H1 (cell line): Measurements from ENCODE around the gene AP4M1. TPM values are rescaled to one million over a fixed set of nuclear protein-coding genes. Genes with fewer than 3 reads are reported as not detected.

Experiments used
- CTCF ChIA-PET: fragments of 300-600 bp; sonication (Branson Sonifier 250); formaldehyde crosslinking; loops from one replicate; lab custom pipeline; 2021; ENCODE audit not compliant: partially characterized antibody; lab: Charles Lee
- POLR2A ChIA-PET: fragments of 300-600 bp; sonication (Branson Sonifier 250); formaldehyde crosslinking; loops from one replicate; lab custom pipeline; 2021; ENCODE audit warnings: inconsistent platforms; ENCODE audit not compliant: partially characterized antibody; lab: Charles Lee
- DNase-seq, 2 experiments: peaks; one replicate each; pipeline versions ENCODE4 v3.0.0 to v3.0.0-alpha.2; 2010 to 2022; ENCODE audit warnings: low spot score in 2 of 2, low read depth in 1 of 2, mixed read lengths in 1 of 2
- FAIRE-seq: peaks from 2 replicates; lab custom pipeline; 2011; peaks lifted over from hg19 to GRCh38; lab: Jason Lieb, UNC
- H2AFZ ChIP-seq: 2 replicates; pipeline ENCODE4 v1.8.1; 2012; ENCODE audit warnings: low read length, inconsistent platforms
- H2AK5ac ChIP-seq: 2 replicates; pipeline ENCODE4 v1.6.1; 2013; ENCODE audit warnings: low read depth, low read length
- H2BK120ac ChIP-seq: replicated peaks from 2 replicates; pipeline ENCODE3; 2013; ENCODE audit warnings: low read depth, low read length, inconsistent platforms
- H2BK12ac ChIP-seq: 2 replicates; pipeline ENCODE4 v1.6.1; 2013; ENCODE audit warnings: low read depth, low read length
- H2BK15ac ChIP-seq: 2 replicates; pipeline ENCODE4 v1.6.1; 2013; ENCODE audit warnings: low read length
- H2BK20ac ChIP-seq: 2 replicates; pipeline ENCODE4 v1.6.1; 2013; ENCODE audit warnings: low read length
- H2BK5ac ChIP-seq: 2 replicates; pipeline ENCODE4 v1.6.1; 2013; ENCODE audit warnings: low read depth, low read length
- H3K14ac ChIP-seq: 2 replicates; pipeline ENCODE4 v1.6.1; 2013; ENCODE audit warnings: inconsistent platforms; ENCODE audit not compliant: insufficient read length
- H3K18ac ChIP-seq: 2 replicates; pipeline ENCODE4 v1.6.1; 2013; ENCODE audit warnings: low read length; ENCODE audit errors: extremely low read depth
- H3K23ac ChIP-seq: 2 replicates; pipeline ENCODE4 v1.6.1; 2013; ENCODE audit warnings: inconsistent platforms; ENCODE audit not compliant: insufficient read length
- H3K23me2 ChIP-seq: 2 replicates; pipeline ENCODE4 v1.6.1; 2013; ENCODE audit warnings: low read depth, low read length
- H3K27ac ChIP-seq: 2 replicates; pipeline ENCODE4 v1.6.1; 2011; ENCODE audit warnings: low read depth, low read length, inconsistent platforms
- H3K27me3 ChIP-seq, 4 experiments: replicated peaks in 1 of 4; 1 replicate in 1 of 4; 2 replicates in 3 of 4; pipeline versions ENCODE4 v1.6.1 to v1.8.1; 2011 to 2013; ENCODE audit warnings: low read length in 3 of 4, mild to moderate bottlenecking in 3 of 4, inconsistent platforms in 2 of 4, mixed read lengths in 2 of 4, moderate library complexity in 1 of 4; ENCODE audit not compliant: control insufficient read depth in 3 of 4, insufficient read depth in 3 of 4; ENCODE audit errors: extremely low read depth in 1 of 4
- H3K36me3 ChIP-seq, 4 experiments: 2 replicates each; pipeline versions ENCODE4 v1.6.1 to v1.8.1; 2011 to 2013; ENCODE audit warnings: mild to moderate bottlenecking in 4 of 4, low read length in 3 of 4, moderate library complexity in 2 of 4, control low read depth in 1 of 4, inconsistent platforms in 1 of 4; ENCODE audit not compliant: insufficient read depth in 4 of 4, control insufficient read depth in 2 of 4
- H3K4ac ChIP-seq: replicated peaks from 2 replicates; pipeline ENCODE3; 2013; ENCODE audit warnings: low read length, low read depth, mixed read lengths, inconsistent platforms; ENCODE audit not compliant: insufficient read length
- H3K4me1 ChIP-seq, 4 experiments: replicated peaks in 1 of 4; 1 replicate in 1 of 4; 2 replicates in 3 of 4; pipeline versions ENCODE4 v1.6.1 to v1.8.1; 2011 to 2013; ENCODE audit warnings: low read length in 3 of 4, inconsistent platforms in 2 of 4, mixed read lengths in 1 of 4; ENCODE audit not compliant: insufficient read depth in 4 of 4, control insufficient read depth in 3 of 4
- H3K4me2 ChIP-seq, 2 experiments: 2 replicates each; pipeline versions ENCODE4 v1.6.1 to v1.8.1; 2011 to 2013; ENCODE audit warnings: low read depth in 2 of 2, low read length in 2 of 2, control low read depth in 1 of 2, inconsistent platforms in 1 of 2, mild to moderate bottlenecking in 1 of 2; ENCODE audit not compliant: insufficient read depth in 1 of 2
- H3K4me3 ChIP-seq, 4 experiments: fragments of 200-600, 300-600 bp in 1 of 4; sonication (generic), shearing (Covaris generic), sonication (Bioruptor Twin) in 1 of 4; 2 replicates each; pipeline versions ENCODE4 v1.5.1 to v1.8.1; 2011 to 2016; ENCODE audit warnings: low read length in 4 of 4, low read depth in 3 of 4, control low read depth in 2 of 4, inconsistent platforms in 2 of 4, mild to moderate bottlenecking in 2 of 4, mixed read lengths in 1 of 4, moderate library complexity in 1 of 4; ENCODE audit not compliant: insufficient read depth in 2 of 4; ENCODE audit errors: extremely low read depth in 1 of 4
- H3K56ac ChIP-seq: replicated peaks from 2 replicates; pipeline ENCODE3; 2013; ENCODE audit warnings: low read depth, mild to moderate bottlenecking, mixed read lengths, low read length, inconsistent platforms; ENCODE audit not compliant: insufficient read length
- H3K79me1 ChIP-seq: 2 replicates; pipeline ENCODE4 v1.6.1; 2013; ENCODE audit warnings: low read depth, low read length, control low read depth
- H3K79me2 ChIP-seq, 2 experiments: 2 replicates each; pipeline versions ENCODE4 v1.6.1 to v1.8.1; 2012 to 2013; ENCODE audit warnings: low read length in 2 of 2, mild to moderate bottlenecking in 2 of 2, inconsistent platforms in 1 of 2; ENCODE audit not compliant: insufficient read depth in 2 of 2, control insufficient read depth in 1 of 2
- H3K9ac ChIP-seq, 4 experiments: replicated peaks in 1 of 4; 1 replicate in 1 of 4; 2 replicates in 3 of 4; pipeline versions ENCODE4 v1.6.1 to v1.8.1; 2011 to 2013; ENCODE audit warnings: low read depth in 3 of 4, low read length in 3 of 4, control low read depth in 2 of 4, mild to moderate bottlenecking in 2 of 4, moderate library complexity in 2 of 4, inconsistent platforms in 1 of 4; ENCODE audit errors: extremely low read depth in 1 of 4
- H3K9me3 ChIP-seq, 2 experiments: 2 replicates each; pipeline versions ENCODE4 v1.6.1 to v1.8.1; 2012 to 2013; ENCODE audit warnings: mild to moderate bottlenecking in 2 of 2, moderate library complexity in 2 of 2, control low read depth in 1 of 2, inconsistent platforms in 1 of 2, low read depth in 1 of 2, low read length in 1 of 2, mixed read lengths in 1 of 2; ENCODE audit not compliant: insufficient read depth in 2 of 2
- H4K20me1 ChIP-seq, 2 experiments: replicated peaks in 1 of 2; 2 replicates each; pipeline versions ENCODE3 to v1.8.1; 2011 to 2013; ENCODE audit warnings: inconsistent platforms in 2 of 2, low read length in 2 of 2, mild to moderate bottlenecking in 1 of 2; ENCODE audit not compliant: insufficient read depth in 2 of 2, control insufficient read depth in 1 of 2
- H4K5ac ChIP-seq: 2 replicates; pipeline ENCODE4 v1.6.1; 2013; ENCODE audit warnings: low read length, low read depth, mixed read lengths, inconsistent platforms; ENCODE audit not compliant: insufficient read length
- H4K8ac ChIP-seq: 2 replicates; pipeline ENCODE4 v1.8.0; 2013; ENCODE audit warnings: mild to moderate bottlenecking, moderate library complexity, low read length, inconsistent platforms; ENCODE audit not compliant: insufficient read depth; ENCODE audit errors: extremely low read depth
- H4K91ac ChIP-seq: replicated peaks from 2 replicates; pipeline ENCODE3; 2013; ENCODE audit warnings: low read length, mixed read lengths, inconsistent platforms; ENCODE audit not compliant: insufficient read length
- BRCA1 ChIP-seq: IDR thresholded peaks from 2 replicates; pipeline ENCODE4 v1.6.1; 2012; ENCODE audit warnings: low read depth, low read length, improper control_type of control experiment
- CHD1 ChIP-seq: IDR thresholded peaks from 2 replicates; pipeline ENCODE4 v1.6.1; 2012; ENCODE audit warnings: low read depth, low read length, improper control_type of control experiment
- EZH2 ChIP-seq: fragments of 200-600 bp; sonication (generic); IDR thresholded peaks from 2 replicates; pipeline ENCODE4 v1.7.1; 2012; ENCODE audit warnings: low read depth, mild to moderate bottlenecking, moderate library complexity, low read length, inconsistent platforms; ENCODE audit not compliant: severe bottlenecking
- FOSL1 ChIP-seq: IDR thresholded peaks from 2 replicates; pipeline ENCODE4 v1.6.1; 2011; ENCODE audit warnings: mild to moderate bottlenecking, low read depth, low read length, moderate library complexity; ENCODE audit not compliant: insufficient read depth
- SAP30 ChIP-seq: fragments of 300-600 bp; sonication (generic); IDR thresholded peaks from 2 replicates; pipeline ENCODE4 v1.7.1; 2012; ENCODE audit warnings: low read length, moderate library complexity, mild to moderate bottlenecking, inconsistent platforms; ENCODE audit not compliant: insufficient read depth, insufficient replicate concordance
- SIRT6 ChIP-seq: IDR thresholded peaks from one replicate; pipeline ENCODE4 v1.7.1; 2012; ENCODE audit warnings: low read length, inconsistent platforms
- SP4 ChIP-seq: IDR thresholded peaks from 2 replicates; pipeline ENCODE4 v1.6.1; 2012; ENCODE audit warnings: low read length, inconsistent platforms
- SRF ChIP-seq: IDR thresholded peaks from 2 replicates; pipeline ENCODE4 v1.6.1; 2011; ENCODE audit warnings: mild to moderate bottlenecking, low read depth, low read length, moderate library complexity
- TAF1 ChIP-seq: IDR thresholded peaks from 2 replicates; pipeline ENCODE4 v1.6.1; 2011; ENCODE audit warnings: mild to moderate bottlenecking, low read depth, low read length
- TBP ChIP-seq: IDR thresholded peaks from 2 replicates; pipeline ENCODE4 v1.6.1; 2011; ENCODE audit warnings: low read depth, low read length, improper control_type of control experiment
- TCF12 ChIP-seq: IDR thresholded peaks from 2 replicates; pipeline ENCODE4 v1.6.1; 2011; ENCODE audit warnings: low read depth, mild to moderate bottlenecking, low read length
- TEAD4 ChIP-seq: IDR thresholded peaks from 2 replicates; pipeline ENCODE4 v1.6.1; 2012; ENCODE audit warnings: low read depth, low read length, inconsistent platforms, mixed read lengths
- ZNF274 ChIP-seq: IDR thresholded peaks from 2 replicates; pipeline ENCODE4 v1.7.0; 2012; ENCODE audit warnings: low read length, borderline replicate concordance; ENCODE audit errors: extremely low read depth
- WGBS, 2 experiments: shearing (Covaris generic) in 1 of 2; methylation state at CpG; one replicate each; pipeline versions ENCODE4 v1.1.6 to v1.1.7; 2013 to 2015; ENCODE audit warnings: low lambda C conversion rate in 2 of 2, mixed read lengths in 2 of 2, inconsistent platforms in 1 of 2, low coverage in 1 of 2, missing lambda C conversion rate in 1 of 2; ENCODE audit not compliant: insufficient replicate concordance in 2 of 2, insufficient coverage in 1 of 2, insufficient read length in 1 of 2; ENCODE audit errors: extremely low coverage in 1 of 2, missing lambda C conversion rate in 1 of 2; 5-methylcytosine and 5-hydroxymethylcytosine counted together
- polyA plus RNA-seq, 7 experiments: library from polyadenylated mRNA; depleted of rRNA in 3 of 7; stranded (reverse) in 5 of 7; unstranded in 2 of 7; fragments of >200 nt in 5 of 7; fragments of 200-250 nt in 2 of 7; gene quantifications; 1 replicate in 5 of 7; 2 replicates in 1 of 7; 4 replicates in 1 of 7; pipeline versions ENCODE4 v1.2.1 to v1.2.3, GENCODE V29; 2011 to 2013; ENCODE audit warnings: missing spikeins in 2 of 7, mixed read lengths in 2 of 7
- total RNA-seq: library from RNA; stranded (reverse); fragmentation: NEBNext Ultra II Directional; extraction: Animal tissue kit (Norgen Biotek cat#: 25700); gene quantifications from 2 replicates; pipeline ENCODE4 v1.2.1, GENCODE V29; 2021
- TF ChIP-seq, protein P1 (sequence below): IDR thresholded peaks from 2 replicates; pipeline ENCODE4 v1.6.1; 2011; ENCODE audit warnings: low read length, improper control_type of control experiment

The AP4M1 gene
- total and polyA plus RNA-seq, 2 of the 8 experiments (the other 6 are each of a cell fraction or from before 2014, with no cell fraction given), result 15.2 to 16.6 TPM

DNA sequence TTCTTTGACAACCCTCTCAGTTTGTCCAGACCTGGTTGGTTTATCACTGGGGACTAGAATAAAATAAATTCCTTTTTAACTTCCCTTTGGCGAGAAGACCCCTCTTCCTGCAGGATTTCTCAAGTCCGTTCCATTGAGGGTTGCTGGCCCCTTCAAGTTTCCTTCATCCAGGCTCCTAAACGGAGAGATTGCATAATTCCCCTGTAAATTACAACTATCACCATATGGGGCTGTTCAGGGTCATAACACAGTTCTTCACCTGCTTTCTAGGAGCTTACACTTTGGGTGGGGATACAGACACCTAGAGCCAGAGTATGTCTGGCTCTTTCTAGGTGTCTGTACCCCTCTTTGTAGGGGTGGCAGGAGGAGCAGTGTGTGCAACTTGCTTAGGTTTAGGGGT lies 15.9 kb upstream of the AP4M1 start:
- no peak overlapping the region for H2BK12ac ChIP-seq
- H3K4me3 ChIP-seq, result no peak overlapping the region
- peaks cover 0 to 3% (median 1%) of the 10 kb centered on the region in 4 experiments; a peak in 4 of 8 replicates for H3K36me3 ChIP-seq
- H3K4me1 ChIP-seq, result peaks cover 0 to 9% (median 2%) of the 10 kb centered on the region in 4 experiments; a peak in 2 of 7 replicates
- peaks cover 10% of the 10 kb centered on the region; the same call in 1 of the 2 replicates for H3K23me2 ChIP-seq
- no peak overlapping the region for H2BK5ac ChIP-seq
- no peaks in the 10 kb centered on the region for H4K20me1 ChIP-seq
- no peak overlapping the region for H3K56ac ChIP-seq
- ChIA-PET POLR2A (interaction anchor here (0.6 to 19.5 kb wide), 4 partner anchors 8 to 26 kb away, joined by 3 to 722 read pairs (median 83); partner anchors contain the start of genes AP4M1 and MCM7), CTCF (interaction anchor here (1.0 to 2.1 kb wide), 2 partner anchors 16 to 35 kb away, joined by 3 to 5 read pairs; partner anchors contain the start of genes AP4M1 and MCM7)
- WGBS, 2 experiments, result 92% methylated on average over 3 of the region's 3 CpGs; no CpG with 5 or more reads in 1 of the 2 experiments
- no peak overlapping the region for H4K5ac ChIP-seq
- no peak for DNase-seq
- no peaks in the 10 kb centered on the region; the same call in 1 of the 2 replicates for H3K79me1 ChIP-seq
- H3K27ac ChIP-seq, result no peak overlapping the region
- H3K14ac ChIP-seq, result no peak overlapping the region
- H3K18ac ChIP-seq, result no peak overlapping the region
- H2BK20ac ChIP-seq, result no peak overlapping the region
- peaks cover 9 to 17% of the 10 kb centered on the region in 2 experiments for H3K79me2 ChIP-seq
- no peak overlapping the region for H3K4me2 ChIP-seq
- no peak overlapping the region for H3K23ac ChIP-seq
- H3K9ac ChIP-seq, result no peak overlapping the region
- no peak overlapping the region for H2BK15ac ChIP-seq
- FAIRE-seq, result no peak
- H3K27me3 ChIP-seq, result no peaks in the 10 kb centered on the region
- no peak overlapping the region for H2AFZ ChIP-seq
- H3K9me3 ChIP-seq, result no peaks in the 10 kb centered on the region
- H4K91ac ChIP-seq, result no peak overlapping the region
- H2BK120ac ChIP-seq, result no peak overlapping the region
- no peak overlapping the region for H3K4ac ChIP-seq
- no peak overlapping the region for H2AK5ac ChIP-seq
- no peak overlapping the region for H4K8ac ChIP-seq
- TF ChIP-seq FOSL1 (no peak), TEAD4 (no peak), TCF12 (no peak), SRF (no peak), ZNF274 (no peak), SIRT6 (no peak), BRCA1 (no peak), TBP (no peak), EZH2 (no peak), SAP30 (no peak), TAF1 (no peak), SP4 (no peak), CHD1 (no peak)
- TF ChIP-seq, protein P1, sequence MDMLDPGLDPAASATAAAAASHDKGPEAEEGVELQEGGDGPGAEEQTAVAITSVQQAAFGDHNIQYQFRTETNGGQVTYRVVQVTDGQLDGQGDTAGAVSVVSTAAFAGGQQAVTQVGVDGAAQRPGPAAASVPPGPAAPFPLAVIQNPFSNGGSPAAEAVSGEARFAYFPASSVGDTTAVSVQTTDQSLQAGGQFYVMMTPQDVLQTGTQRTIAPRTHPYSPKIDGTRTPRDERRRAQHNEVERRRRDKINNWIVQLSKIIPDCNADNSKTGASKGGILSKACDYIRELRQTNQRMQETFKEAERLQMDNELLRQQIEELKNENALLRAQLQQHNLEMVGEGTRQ, result no peak
